HG03095 (cell line): ENCODE measurements around the gene SPINT1.
A peak's percentile ranks its signal among the peaks of the same experiment; 100 is the strongest.
"Not testable (repeated sequence)": the region's sequence is repeated elsewhere in the genome, so short reads cannot be mapped to it uniquely, and the experiment has no call there.

Experiments used
- ATAC-seq: cut with Tn5 transposase; IDR thresholded peaks from one replicate; pipeline ENCODE4 v1.9.1; 2021; ENCODE audit warnings: moderate library complexity; ENCODE audit not compliant: unreplicated experiment

The SPINT1 gene

DNA sequence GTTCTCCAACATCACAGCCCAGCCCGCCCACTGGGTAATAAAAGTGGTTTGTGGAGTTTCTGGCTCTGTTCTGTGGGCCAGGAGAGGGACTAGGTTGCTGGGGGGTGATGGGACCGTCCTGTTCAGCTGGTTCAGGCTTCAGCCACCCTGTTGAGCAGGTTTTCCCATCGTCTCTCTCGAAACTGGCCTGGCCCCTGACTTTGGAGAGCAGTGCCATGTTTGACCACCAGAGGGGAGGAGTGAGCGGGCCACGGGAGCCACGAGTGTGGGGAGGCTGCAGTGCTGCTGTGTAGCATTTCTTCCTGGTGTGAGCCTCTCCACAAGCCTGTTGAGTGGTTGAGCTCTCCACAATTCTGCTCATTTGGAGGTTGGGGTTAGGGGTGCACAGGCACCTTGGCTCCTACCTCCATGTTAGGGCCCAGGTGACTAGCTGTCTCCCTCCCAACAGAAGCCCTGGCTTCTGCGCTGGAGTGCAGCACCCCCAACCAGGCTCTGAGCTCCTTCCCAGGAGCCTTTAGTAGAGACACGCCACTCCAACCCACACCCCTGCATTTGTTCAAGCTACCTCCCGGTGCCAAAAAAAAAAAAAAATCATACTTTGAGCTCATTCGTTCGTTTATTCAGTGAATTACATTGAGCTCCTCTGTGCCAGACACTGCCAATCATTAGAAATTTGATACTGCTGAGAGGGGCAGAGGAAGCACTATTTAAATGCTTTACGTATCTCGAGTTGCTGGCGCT lies 13.9 kb downstream of the SPINT1 start:
- peak; percentile 69 for ATAC-seq

DNA sequence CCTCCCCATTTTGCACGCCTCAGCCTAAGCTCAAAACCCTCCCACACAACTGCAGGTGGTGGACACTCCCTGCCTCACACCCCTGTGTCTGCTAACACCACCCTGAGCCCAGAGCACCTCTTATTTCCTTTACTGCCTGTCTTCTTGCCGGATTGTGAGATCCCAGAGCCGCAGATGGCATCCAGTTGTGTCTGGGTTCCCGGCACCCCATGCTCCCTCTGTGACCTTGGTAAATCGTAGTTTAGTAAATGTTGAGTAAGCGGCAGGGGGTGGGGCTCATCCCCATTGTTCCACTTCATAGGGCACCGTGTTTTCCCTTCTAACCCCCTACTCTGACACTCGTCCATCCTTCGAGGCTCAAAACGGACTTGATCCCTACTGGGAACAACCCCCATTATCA lies 14.9 kb downstream of the SPINT1 start:
- ATAC-seq, result no peak

DNA sequence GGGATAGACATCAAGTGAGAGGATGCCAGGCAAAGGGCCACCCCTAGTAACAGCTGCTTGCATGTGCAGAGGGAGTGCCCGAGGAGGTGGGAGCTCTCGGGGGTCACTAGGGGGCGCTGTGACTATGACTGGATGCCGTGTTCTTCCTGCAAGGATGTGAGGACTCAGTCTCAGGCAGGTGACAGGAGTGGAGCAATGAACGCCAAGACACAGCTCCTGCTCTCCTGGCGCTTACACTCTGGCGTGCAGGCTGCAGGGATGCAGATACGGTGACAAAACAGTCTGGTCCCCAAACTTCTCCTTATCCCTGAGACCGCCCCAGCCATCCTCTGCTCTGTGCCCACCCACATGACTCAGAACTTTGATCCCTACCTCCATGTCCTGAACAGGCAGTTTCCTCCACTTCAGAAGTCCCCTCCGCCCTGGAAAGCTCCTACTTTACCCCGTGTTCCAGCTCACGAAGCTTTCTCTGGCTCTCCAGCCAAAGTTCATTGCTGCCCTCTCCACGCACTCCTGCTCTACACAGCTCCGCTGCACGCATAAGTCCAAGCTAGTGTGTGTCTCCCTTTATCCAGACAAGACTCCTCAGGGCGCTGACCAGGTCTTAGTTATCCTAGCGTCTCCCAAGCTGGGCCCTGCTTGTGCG lies 15.5 kb downstream of the SPINT1 start:
- no peak for ATAC-seq

- not testable (repeated sequence) for ATAC-seq
Measured at GRCh38 chr15:40861147-40861546, 17.3 kb downstream of the SPINT1 start.

GRCh38 chr15:40863660-40864270 lies 19.9 kb downstream of the SPINT1 start:
- ATAC-seq, result no peak

DNA sequence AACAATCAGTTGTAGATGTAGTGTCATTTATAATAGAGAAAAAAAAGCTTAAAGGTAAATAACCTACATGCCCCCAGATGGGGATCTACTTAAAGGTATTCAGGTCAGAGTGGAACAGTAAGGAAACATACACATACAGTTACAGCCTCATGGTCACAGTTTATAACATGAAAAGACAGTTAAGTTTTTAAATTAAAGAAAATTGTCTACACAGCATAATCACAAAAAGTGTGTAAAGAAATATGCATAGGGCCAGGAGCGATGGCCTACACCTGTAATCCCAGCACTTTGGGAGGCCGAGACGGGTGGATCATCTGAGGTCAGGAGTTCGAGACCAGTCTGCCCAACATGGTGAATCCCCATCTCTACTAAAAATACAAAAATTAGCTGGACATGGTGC lies 23.4 kb downstream of the SPINT1 start:
- ATAC-seq, result no peak

DNA sequence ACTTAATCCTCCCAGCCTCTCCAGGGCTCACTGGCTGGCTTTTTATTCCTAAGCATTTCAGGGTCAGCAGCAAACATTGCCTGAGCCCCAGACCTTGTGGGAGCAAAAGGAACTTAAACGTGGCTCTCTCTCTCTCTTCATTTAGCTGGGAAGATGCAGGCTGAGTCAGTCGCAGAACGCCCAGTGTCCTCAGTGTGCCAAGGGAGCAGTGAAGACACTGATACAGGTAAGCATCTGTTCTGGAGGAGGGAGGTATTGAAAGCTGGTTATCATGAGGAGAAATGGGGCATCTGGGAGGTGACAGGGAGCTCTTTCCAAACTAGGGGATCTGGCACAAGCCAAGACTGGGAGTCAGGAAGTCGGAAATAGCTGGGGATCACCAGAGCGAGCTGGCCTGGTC lies 25.8 kb downstream of the SPINT1 start:
- ATAC-seq, result no peak

- no peak for ATAC-seq
Measured at GRCh38 chr15:40870716-40871115, 26.9 kb downstream of the SPINT1 start.

DNA sequence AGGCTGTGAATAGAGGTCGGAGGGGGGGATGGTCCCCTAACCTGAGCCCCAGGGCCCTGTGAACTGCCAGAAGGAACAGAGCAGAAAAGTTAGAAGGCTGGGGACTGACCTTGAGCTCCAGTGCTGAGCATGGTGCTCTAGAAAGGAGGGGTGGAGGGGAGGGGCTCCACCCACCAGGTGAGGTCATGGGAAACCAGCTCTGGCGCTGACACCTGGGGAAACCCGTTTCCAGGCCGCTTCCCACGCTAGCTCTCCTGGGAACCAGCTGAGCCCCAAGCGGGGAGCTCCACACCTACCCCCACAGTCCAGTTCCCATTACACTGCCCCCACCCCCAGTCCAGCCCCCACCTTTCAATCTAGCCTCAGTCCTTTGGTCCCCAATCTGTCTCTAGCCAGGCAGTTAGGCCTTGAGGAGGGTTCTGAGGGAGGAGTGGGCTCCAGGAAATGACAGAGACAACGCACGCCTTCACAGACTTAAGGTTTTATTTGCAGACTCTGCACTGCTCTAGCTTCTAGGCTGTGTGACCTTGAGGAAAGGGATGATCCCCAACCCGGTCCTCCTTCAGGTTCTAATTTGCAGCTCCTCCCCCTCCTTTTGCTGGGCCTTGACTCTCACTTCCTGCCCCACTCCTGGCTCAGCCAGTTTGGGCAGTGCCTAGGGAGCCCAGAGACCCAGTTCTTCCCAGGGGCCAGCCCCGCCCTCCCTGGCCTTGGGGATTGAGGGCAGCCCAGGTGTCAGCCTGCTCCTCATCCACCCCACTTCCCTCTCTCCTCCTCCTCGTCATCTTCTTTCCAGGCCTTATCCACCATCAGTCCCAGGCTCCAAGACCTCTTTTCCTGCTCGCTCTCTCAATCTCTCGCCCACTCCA lies 28.1 kb downstream of the SPINT1 start:
- no peak for ATAC-seq

GRCh38 chr15:40872791-40873693 lies 29.2 kb downstream of the SPINT1 start:
- ATAC-seq, result no peak

GRCh38 chr15:40873694-40874561 lies 30.1 kb downstream of the SPINT1 start, which contains the start of gene RHOV:
Gene RHOV, minus strand, starts transcription at chr15:40874234. Its CDS starts 95 bp downstream, at chr15:40874139.
- peak; percentile 54 for ATAC-seq

DNA sequence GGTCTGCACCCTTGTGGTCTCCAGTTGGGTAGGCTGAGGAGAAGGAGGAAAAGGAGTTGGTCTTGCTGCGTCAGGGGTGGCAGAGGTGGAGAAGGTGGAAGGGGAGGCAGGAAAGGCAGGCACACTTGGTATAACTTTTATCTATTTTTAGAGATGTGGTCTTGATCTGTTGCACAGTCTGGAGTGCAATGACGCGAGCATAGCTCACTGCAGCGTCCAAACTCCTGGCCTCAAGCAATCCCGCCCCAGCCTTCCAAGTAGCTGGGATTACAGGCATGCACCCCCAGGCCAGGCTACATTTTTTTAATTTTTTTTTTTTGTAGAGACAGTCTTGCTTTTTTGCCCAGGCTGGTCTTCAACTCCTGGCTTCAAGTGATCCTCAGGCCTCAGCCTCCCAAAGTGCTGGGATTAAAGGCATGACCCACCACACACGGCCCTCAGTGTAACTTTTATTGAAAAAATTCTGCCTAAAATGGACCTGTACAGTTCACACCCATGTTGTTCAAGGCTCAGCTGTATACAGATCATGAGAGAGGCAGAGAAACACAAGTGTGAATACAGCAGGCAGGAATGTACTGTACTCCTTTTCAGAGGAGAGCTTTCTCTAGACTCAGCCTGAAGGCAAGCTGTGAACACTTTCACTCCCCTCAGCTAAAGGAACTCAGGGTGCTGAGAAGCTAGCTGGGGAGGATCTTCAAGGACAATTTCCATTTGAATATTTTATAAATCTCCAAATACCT lies 32.3 kb downstream of the SPINT1 start:
- ATAC-seq, result no peak

DNA sequence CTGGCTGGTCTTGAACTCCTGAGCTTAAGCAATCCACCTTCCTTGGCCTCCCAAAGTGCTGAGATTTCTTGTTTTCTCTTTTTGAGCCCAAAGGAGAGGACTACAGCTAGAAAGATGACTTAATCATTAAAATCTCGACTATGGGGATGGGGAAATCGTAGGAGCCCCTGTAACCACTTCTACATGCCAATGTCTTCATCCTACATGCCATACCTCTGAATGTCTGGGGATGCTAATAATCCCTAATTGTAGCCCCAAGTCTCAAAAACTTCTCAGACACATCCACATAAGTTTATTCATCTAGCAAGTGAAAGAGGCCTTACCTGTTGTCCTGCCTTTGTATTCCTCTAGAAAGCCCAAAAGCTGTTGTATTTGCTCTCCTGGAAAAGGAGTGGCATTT lies 33.8 kb downstream of the SPINT1 start:
- no peak for ATAC-seq

- ATAC-seq, result peak; percentile 52
Measured at GRCh38 chr15:40878785-40879184, 34.9 kb downstream of the SPINT1 start.

DNA sequence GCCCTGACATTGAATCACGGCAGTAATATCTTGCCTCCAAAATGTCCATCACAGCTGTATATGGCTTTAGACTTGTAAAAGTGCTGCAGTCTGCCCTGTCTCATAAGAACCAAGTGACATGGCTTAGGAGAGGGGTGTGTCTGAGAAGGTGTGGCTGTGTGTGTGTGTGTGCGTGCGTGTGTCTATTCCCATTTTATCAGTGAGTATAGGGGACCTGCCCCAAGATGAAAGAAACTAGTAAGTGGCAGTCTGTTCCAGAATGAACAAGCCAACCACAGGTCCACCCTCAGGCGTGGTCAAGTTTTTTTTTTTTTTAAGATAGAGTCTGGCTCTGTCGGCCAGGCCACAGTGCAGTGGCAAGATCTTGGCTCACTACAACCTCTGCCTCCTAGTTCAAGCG lies 35.8 kb downstream of the SPINT1 start:
- no peak for ATAC-seq

DNA sequence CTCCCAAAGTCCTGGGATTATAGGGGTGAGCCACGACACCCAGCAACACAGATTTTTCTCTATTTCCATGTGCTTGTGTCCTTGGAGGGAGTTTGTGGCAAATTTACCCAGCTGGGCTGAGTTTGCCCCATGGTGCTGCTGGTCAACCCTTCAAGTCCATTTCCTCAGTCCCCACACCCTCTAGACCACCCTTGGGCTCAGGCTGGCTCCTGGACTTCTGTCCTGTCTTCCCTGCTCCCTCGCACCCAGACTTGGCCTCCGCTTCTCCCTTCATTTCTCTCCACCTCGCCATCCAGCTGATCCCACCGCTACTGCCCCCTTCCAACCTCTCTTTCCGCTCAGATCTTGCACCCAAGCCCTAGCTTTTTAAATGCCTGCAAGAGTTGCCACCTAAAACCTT lies 37.5 kb downstream of the SPINT1 start:
- ATAC-seq, result no peak

GRCh38 chr15:40886586-40886985 lies 42.7 kb downstream of the SPINT1 start:
- ATAC-seq, result no peak

DNA sequence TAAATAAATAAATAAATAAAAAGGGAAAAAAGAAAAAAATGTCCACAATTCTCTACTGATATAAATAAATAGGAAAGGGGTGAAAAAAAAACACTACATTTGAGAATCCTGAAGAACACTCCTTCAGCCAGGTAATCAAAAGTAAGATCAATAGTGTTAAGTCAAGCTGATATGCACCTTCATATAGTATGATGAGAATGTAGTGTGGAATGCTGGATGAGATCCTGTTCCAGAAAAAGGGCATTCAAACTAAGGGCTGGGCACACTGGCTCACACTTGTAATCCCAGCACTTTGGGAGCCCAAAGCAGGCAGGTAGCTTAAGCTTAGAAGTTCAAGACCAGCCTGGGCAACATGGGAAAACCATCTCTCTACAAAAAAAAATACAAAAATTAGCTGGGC lies 45.3 kb downstream of the SPINT1 start:
- ATAC-seq, result no peak

DNA sequence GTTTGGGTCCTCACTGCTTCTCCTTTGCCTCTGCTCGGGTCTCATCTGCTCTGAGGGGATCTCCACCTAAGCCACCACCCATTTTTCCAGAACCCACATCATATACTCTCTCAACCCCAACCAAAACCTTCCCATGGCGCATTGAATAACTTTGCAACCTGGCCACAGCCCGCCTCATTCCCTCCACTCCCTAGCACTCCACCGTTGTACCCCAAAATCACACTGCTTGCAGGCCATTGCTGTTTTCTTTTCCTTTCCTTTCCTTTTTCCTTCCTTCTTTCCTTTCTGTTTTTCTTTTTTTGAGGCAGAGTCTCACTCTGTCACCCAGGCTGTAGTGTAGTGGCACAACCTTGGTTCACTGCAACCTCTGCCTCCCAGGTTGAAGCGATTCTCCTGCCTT lies 47.3 kb downstream of the SPINT1 start:
- no peak for ATAC-seq
